Activated naive CD4-positive, alpha-beta T cell treated with anti-CD3 and anti-CD28 coated beads, Interleukin-2, amount 10 ng/mL, durations not matched to agents 7 days and 5 days (primary cell): ENCODE results near the gene PRRT4.

ENCODE experiments used
- CTCF ChIA-PET: fragments of 350-600 bp; sonication (Branson Sonifier 250); formaldehyde crosslinking; loops from one replicate; lab custom pipeline; 2021; ENCODE audit warnings: antibody characterized with exemption; lab: Charles Lee
- DNase-seq: peaks from one replicate; pipeline ENCODE4 v3.0.0-alpha.2; 2020
- H3K27ac Mint-ChIP-seq: one replicate; pipeline ENCODE4 v1.8.0; 2021; ENCODE audit warnings: mild to moderate bottlenecking, moderate library complexity, mixed read lengths
- H3K27me3 Mint-ChIP-seq: one replicate; pipeline ENCODE4 v1.8.0; 2021; ENCODE audit warnings: mild to moderate bottlenecking, mixed read lengths
- H3K36me3 Mint-ChIP-seq: one replicate; pipeline ENCODE4 v1.8.0; 2021; ENCODE audit warnings: mixed read lengths
- H3K4me1 Mint-ChIP-seq: one replicate; pipeline ENCODE4 v1.8.0; 2021; ENCODE audit warnings: mixed read lengths
- H3K4me3 Mint-ChIP-seq: one replicate; pipeline ENCODE4 v1.8.0; 2021; ENCODE audit warnings: mild to moderate bottlenecking, moderate library complexity, mixed read lengths
- H3K9me3 Mint-ChIP-seq: one replicate; pipeline ENCODE4 v1.8.0; 2021; ENCODE audit warnings: mixed read lengths

Gene PRRT4

GRCh38 chr7:128390871-128391565 is 29.5 kb upstream of the PRRT4 start:
- no peak overlapping the region for H3K27ac Mint-ChIP-seq
- H3K4me1 Mint-ChIP-seq = no peaks in the 10 kb centered on the region
- peaks cover 2% of the 10 kb centered on the region for H3K36me3 Mint-ChIP-seq
- H3K27me3 Mint-ChIP-seq = peaks cover 36% of the 10 kb centered on the region
- no peak for DNase-seq
- CTCF ChIA-PET = interaction anchor here (1.1 to 8.5 kb wide), 6 partner anchors 12 to 46 kb away, joined by 3 to 183 read pairs (median 10); partner anchors contain the start of gene RBM28
- no peak overlapping the region for H3K4me3 Mint-ChIP-seq
- no peaks in the 10 kb centered on the region for H3K9me3 Mint-ChIP-seq

DNA sequence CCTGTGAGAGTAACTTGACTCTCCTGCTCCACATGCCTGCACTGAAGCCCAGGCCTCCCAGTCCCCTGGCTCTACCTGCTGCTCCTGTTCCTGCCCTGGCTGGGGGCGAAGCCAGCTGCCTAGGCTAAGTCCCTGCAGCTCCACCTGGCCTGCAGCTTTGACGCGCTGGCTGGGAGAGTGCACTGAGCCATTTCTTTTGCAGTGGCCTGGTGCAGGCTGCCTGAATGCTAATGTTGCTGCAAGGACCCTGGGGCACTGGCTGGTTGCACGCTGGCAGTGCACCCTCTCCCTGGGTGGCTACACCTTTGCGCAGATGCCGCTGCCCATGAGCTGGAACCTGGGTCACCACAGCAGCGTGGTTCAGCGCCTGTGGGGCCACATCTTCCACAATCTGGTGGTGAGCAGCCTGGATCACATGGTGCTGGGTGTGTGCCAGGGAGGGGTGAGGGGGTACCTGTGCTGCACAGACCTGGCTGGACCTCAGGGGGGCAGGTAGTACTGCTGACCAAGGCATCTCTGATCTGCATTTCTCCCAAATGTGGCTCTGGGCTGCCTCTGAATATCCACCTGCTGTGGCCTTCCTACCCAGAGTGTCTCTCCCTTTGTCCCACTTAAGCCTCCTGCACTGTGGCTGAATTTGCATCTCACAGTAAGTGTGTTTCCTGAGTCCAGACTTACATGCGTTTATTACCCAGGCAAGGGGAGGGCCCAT is 28.3 kb upstream of the PRRT4 start:
- Mint-ChIP-seq H3K4me3 (no peak overlapping the region), H3K4me1 (no peaks in the 10 kb centered on the region), H3K27ac (no peak overlapping the region), H3K9me3 (no peaks in the 10 kb centered on the region), H3K36me3 (peaks cover 2% of the 10 kb centered on the region), H3K27me3 (peaks cover 36% of the 10 kb centered on the region)
- DNase-seq = no peak
- CTCF ChIA-PET = interaction anchor here (1.1 to 8.5 kb wide), 9 partner anchors 8 to 71 kb away, joined by 3 to 183 read pairs (median 11); partner anchors contain the start of gene RBM28

- Mint-ChIP-seq H3K27ac (no peak overlapping the region), H3K27me3 (peaks cover 36% of the 10 kb centered on the region), H3K4me3 (no peak overlapping the region), H3K9me3 (no peaks in the 10 kb centered on the region), H3K4me1 (no peaks in the 10 kb centered on the region), H3K36me3 (peaks cover 2% of the 10 kb centered on the region)
- no peak for DNase-seq
- CTCF ChIA-PET = interaction anchor here (1.1 to 8.5 kb wide), 9 partner anchors 9 to 71 kb away, joined by 3 to 183 read pairs (median 11); partner anchors contain the start of gene RBM28
Observed at GRCh38 chr7:128389085-128389617, 27.7 kb upstream of the PRRT4 start.

DNA sequence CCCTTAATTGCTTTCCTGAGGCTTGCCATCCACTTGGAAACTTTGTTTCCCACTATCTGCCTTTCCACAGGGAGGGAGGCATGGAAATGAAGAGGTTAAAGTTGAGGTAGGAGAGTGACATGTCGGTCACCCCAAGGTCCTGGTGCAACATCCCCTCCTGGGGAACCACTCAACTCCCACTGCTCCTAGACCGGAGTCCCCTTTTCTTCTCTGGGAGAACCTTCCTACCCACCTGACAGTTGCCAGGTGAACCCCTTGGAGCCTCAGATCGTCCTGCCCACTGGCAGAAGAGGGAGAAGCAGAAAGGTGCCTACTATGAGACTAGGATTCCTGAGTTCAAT is 26.6 kb upstream of the PRRT4 start:
- CTCF ChIA-PET = interaction anchor here (0.9 to 8.5 kb wide), 18 partner anchors 9 to 252 kb away, joined by 3 to 183 read pairs (median 10); partner anchors contain the start of gene RBM28
- H3K4me1 Mint-ChIP-seq = no peaks in the 10 kb centered on the region
- no peaks in the 10 kb centered on the region for H3K9me3 Mint-ChIP-seq
- H3K36me3 Mint-ChIP-seq = peaks cover 2% of the 10 kb centered on the region
- no peak for DNase-seq
- peaks cover 42% of the 10 kb centered on the region for H3K27me3 Mint-ChIP-seq
- no peak overlapping the region for H3K4me3 Mint-ChIP-seq
- no peak overlapping the region for H3K27ac Mint-ChIP-seq

GRCh38 chr7:128387216-128388144 is 26.0 kb upstream of the PRRT4 start:
- H3K4me3 Mint-ChIP-seq = no peak overlapping the region
- H3K27ac Mint-ChIP-seq = no peak overlapping the region
- H3K27me3 Mint-ChIP-seq = peaks cover 42% of the 10 kb centered on the region
- DNase-seq = peak; percentile 78
- no peaks in the 10 kb centered on the region for H3K9me3 Mint-ChIP-seq
- no peaks in the 10 kb centered on the region for H3K4me1 Mint-ChIP-seq
- H3K36me3 Mint-ChIP-seq = peaks cover 2% of the 10 kb centered on the region
- CTCF ChIA-PET = interaction anchor here (0.7 to 8.5 kb wide), 24 partner anchors 8 to 678 kb away, joined by 3 to 183 read pairs (median 6); partner anchors contain the start of gene RBM28

GRCh38 chr7:128385988-128386925 is 24.8 kb upstream of the PRRT4 start:
- Mint-ChIP-seq H3K36me3 (no peaks in the 10 kb centered on the region), H3K4me1 (no peaks in the 10 kb centered on the region), H3K27ac (no peak overlapping the region), H3K4me3 (no peak overlapping the region), H3K27me3 (peaks cover 46% of the 10 kb centered on the region), H3K9me3 (no peaks in the 10 kb centered on the region)
- CTCF ChIA-PET = interaction anchor here (0.7 to 8.5 kb wide), 18 partner anchors 7 to 677 kb away, joined by 3 to 183 read pairs (median 8); partner anchors contain the start of gene RBM28
- DNase-seq = no peak

DNA sequence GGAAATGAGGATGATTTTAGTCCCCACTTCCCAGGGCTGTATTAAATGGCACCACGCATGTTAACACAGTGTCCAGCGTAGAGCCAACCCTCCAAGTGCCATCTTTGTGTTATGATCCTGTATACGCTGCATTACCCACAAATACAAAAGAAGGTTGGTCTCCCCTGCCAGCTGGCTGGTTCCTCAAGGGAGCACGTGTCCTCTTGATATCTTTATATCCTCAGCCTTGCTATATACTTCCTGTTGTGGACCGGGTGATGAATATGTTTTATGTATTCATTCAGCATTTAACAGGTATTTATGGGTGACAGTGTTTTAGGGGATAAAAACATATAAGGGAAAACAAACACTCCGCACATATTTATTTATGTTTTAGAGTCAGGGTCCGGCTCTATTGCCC is 23.2 kb upstream of the PRRT4 start:
- Mint-ChIP-seq H3K9me3 (no peaks in the 10 kb centered on the region), H3K4me3 (no peak overlapping the region), H3K4me1 (no peaks in the 10 kb centered on the region), H3K27me3 (peaks cover 42% of the 10 kb centered on the region), H3K36me3 (no peaks in the 10 kb centered on the region), H3K27ac (no peak overlapping the region)
- CTCF ChIA-PET = interaction anchor here (0.6 to 8.5 kb wide), 8 partner anchors 9 to 718 kb away, joined by 3 to 183 read pairs (median 6); no protein-coding TSS in a partner anchor
- DNase-seq = no peak

- Mint-ChIP-seq H3K36me3 (no peaks in the 10 kb centered on the region), H3K4me1 (no peaks in the 10 kb centered on the region), H3K9me3 (no peaks in the 10 kb centered on the region), H3K27ac (no peak overlapping the region), H3K4me3 (no peak overlapping the region), H3K27me3 (peaks cover 40% of the 10 kb centered on the region)
- DNase-seq = no peak
- CTCF ChIA-PET = interaction anchor here (0.8 to 3.8 kb wide), 6 partner anchors 8 to 48 kb away, joined by 3 to 25 read pairs (median 6); no protein-coding TSS in a partner anchor
Observed at GRCh38 chr7:128383776-128384175, 22.3 kb upstream of the PRRT4 start.

- DNase-seq = peak; percentile 54
- Mint-ChIP-seq H3K9me3 (no peaks in the 10 kb centered on the region), H3K27me3 (peaks cover 22% of the 10 kb centered on the region), H3K27ac (no peak overlapping the region), H3K4me3 (no peak overlapping the region), H3K4me1 (no peaks in the 10 kb centered on the region), H3K36me3 (no peaks in the 10 kb centered on the region)
- CTCF ChIA-PET = interaction anchor here (0.8 to 7.1 kb wide), 16 partner anchors 8 to 383 kb away, joined by 3 to 48 read pairs (median 4); partner anchors contain the start of gene RBM28
Observed at GRCh38 chr7:128381161-128381821, 19.8 kb upstream of the PRRT4 start.

DNA sequence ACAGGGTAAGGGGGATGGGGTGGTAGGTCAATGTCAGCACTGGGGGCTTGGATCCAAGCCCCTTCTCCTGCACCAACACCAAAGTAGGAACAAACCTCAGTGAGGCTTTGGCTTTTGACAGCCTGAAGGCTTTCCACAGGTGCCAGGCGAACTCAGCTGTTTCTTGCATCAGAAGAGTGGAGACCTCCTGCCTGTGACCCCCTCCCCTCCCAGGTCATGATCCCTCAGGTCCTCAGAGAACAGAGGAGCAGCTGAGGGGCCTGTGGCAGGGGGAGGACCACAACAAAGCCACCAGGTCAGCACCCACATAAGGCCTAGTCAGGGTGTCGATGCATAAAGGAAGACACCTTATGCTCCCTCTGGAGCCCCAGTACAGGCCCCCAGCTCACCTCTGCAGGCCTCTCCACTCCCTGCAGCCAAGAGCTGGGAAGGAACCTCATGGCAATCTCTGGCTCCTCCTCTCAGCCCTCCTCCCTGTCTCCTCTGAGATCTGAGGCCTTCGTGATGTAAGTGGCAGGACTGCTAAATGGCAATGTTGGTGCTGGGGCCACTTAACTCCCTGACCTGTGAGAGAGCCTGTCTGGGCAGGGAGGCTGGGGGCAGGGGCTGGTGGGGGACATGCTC is 19.1 kb upstream of the PRRT4 start:
- CTCF ChIA-PET = interaction anchor here (0.6 to 7.1 kb wide), 14 partner anchors 8 to 382 kb away, joined by 3 to 48 read pairs (median 4); no protein-coding TSS in a partner anchor
- Mint-ChIP-seq H3K9me3 (no peaks in the 10 kb centered on the region), H3K4me1 (no peaks in the 10 kb centered on the region), H3K27me3 (peaks cover 22% of the 10 kb centered on the region), H3K36me3 (no peaks in the 10 kb centered on the region), H3K27ac (no peak overlapping the region), H3K4me3 (no peak overlapping the region)
- DNase-seq = no peak

GRCh38 chr7:128379900-128380479 is 18.5 kb upstream of the PRRT4 start:
- DNase-seq = no peak
- Mint-ChIP-seq H3K27me3 (peaks cover 22% of the 10 kb centered on the region), H3K9me3 (no peaks in the 10 kb centered on the region), H3K4me1 (no peaks in the 10 kb centered on the region), H3K36me3 (no peaks in the 10 kb centered on the region), H3K4me3 (no peak overlapping the region), H3K27ac (no peak overlapping the region)
- CTCF ChIA-PET = interaction anchor here (0.6 to 7.1 kb wide), 8 partner anchors 7 to 86 kb away, joined by 3 to 48 read pairs (median 5); no protein-coding TSS in a partner anchor
